ENCODE results near the gene SMOC2. TPM values are rescaled to one million over a fixed set of nuclear protein-coding genes. Genes with fewer than 3 reads are reported as not detected.

SMOC2 gene
- total and polyA plus RNA-seq, 2 donors = 5.4 to 6.5 TPM

DNA sequence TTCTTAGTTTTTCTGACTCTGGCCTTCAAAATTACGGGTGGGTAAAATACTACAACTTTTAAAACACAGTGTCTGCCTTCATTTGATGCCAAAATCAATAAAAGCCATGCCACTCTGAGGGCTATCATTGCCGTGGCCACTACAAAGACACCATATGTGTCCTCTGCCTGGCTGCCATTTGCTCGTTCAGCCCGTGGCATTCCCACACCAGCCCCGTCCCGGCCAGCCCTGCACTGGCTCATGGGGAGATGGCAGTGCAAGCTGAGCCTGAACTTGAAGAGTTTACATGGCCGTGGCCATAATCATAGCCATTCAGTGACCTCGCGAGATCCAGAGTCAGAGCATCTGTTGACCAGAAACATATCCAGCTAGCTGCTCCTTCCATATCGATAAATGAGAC is 79.2 kb downstream of the SMOC2 start:
- Histone ChIP-seq H3K36me3 (ENCODE audit: control insufficient read depth in 2 of 2, insufficient read depth in 2 of 2, low read length in 1 of 2) (no peaks in the 10 kb centered on the region), H3K27me3 (ENCODE audit: control insufficient read depth in 2 of 2, insufficient read depth in 1 of 2, low read length in 1 of 2) (peaks cover 0 to 2% of the 10 kb centered on the region in 2 donors), H3K4me1 (ENCODE audit: control insufficient read depth in 2 of 2, insufficient read depth in 2 of 2, low read length in 2 of 2) (no peaks in the 10 kb centered on the region), H3K27ac (ENCODE audit: low read depth in 1 of 2, low read length in 1 of 2) (no peak overlapping the region), H3K4me3 (ENCODE audit: low read length in 2 of 2) (no peak overlapping the region), H3K9me3 (ENCODE audit: control insufficient read depth in 2 of 2, insufficient read depth in 1 of 2, low read length in 1 of 2) (peaks cover 0 to 14% of the 10 kb centered on the region in 2 donors)
- 93% methylated on average over 10 of the region's 10 CpGs for WGBS
- no peak for DNase-seq (ENCODE audit: low read depth in 6 of 9, low spot score in 9 of 9)

DNA sequence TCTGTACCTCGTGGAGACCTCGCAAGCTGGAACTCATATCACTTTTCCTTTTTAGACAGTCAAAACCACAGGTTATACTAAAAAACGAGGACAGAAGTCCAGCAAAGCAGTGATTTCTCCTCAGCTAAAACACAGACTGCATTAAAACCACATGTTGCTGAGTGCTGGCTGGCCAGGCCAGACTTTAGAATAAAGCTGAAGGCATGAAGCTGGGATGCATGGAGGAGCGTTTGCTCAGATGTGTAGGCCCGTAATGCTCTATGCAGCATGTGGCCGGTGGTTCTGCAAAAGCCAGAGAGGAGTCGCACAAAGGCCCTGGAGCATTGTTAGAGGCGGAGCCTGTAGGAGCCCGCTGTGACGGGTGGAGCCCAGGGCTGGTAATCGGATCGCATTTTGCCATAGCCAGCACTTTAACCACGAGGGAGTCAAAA is 83.6 kb downstream of the SMOC2 start:
- 84% methylated on average over 13 of the region's 13 CpGs for WGBS
- H3K36me3 ChIP-seq (ENCODE audit: control insufficient read depth in 2 of 2, insufficient read depth in 2 of 2, low read length in 1 of 2) = no peaks in the 10 kb centered on the region
- peaks cover 0 to 3% of the 10 kb centered on the region in 2 donors for H3K9me3 ChIP-seq (ENCODE audit: control insufficient read depth in 2 of 2, insufficient read depth in 1 of 2, low read length in 1 of 2)
- H3K4me1 ChIP-seq (ENCODE audit: control insufficient read depth in 2 of 2, insufficient read depth in 2 of 2, low read length in 2 of 2) = no peaks in the 10 kb centered on the region
- no peaks in the 10 kb centered on the region for H3K27me3 ChIP-seq (ENCODE audit: control insufficient read depth in 2 of 2, insufficient read depth in 1 of 2, low read length in 1 of 2)
- DNase-seq (ENCODE audit: low read depth in 6 of 9, low spot score in 9 of 9) = no peak
- no peak overlapping the region for H3K4me3 ChIP-seq (ENCODE audit: low read length in 2 of 2)
- no peak overlapping the region for H3K27ac ChIP-seq (ENCODE audit: low read depth in 1 of 2, low read length in 1 of 2)

DNA sequence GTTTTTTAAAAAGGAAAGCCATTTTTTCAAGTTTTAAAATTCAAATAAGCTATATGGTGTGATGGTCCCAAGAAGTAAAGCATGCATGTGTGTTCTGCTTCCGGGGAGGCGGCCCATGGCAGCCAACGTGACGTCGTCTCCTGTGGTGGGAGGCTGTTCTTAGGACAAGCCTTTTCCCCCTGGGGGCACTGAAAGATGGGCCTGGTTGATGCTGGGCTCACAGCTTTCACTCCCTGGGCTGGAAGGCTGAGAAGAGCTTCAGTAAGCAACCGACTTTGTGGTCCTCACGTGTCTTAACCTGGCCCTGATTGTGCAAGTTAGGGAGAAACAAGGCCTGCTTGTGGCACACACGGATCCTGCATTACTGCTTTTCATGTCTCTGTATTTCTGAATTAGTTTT is 84.1 kb downstream of the SMOC2 start:
- no peak overlapping the region for H3K4me3 ChIP-seq (ENCODE audit: low read length in 2 of 2)

DNA sequence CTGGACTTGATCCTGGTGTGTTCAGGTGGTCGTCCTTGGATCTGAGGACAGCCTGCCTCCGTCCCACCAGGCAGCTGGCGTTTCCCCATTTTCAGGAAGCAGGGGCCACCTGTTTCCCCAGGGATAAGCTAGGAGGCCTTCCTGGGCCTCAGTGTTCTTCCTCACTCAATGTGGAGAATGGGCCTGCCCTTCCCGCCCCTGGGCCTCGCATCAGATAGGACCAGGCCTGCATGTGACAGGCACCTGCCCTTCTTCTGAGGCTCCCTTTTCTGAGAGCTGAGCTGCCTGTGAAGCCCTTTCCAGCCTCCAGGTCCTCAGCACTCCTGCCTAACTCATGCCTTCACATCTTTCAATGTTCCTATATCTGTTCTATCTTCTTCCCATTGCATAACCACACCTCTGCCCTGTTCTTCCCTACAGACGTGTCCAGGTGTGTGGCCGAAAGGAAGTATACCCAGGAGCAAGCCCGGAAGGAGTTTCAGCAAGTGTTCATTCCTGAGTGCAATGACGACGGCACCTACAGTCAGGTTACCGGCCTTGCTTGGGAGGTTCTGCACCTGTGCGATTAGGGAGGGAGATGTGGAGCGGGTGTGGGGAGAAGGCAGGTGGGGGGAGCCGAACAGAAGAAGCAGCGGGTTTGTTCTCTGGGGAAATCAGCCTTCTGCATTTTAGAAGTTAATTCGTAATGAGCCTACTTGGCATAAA is 85.1 kb downstream of the SMOC2 start:
- no peaks in the 10 kb centered on the region for H3K27me3 ChIP-seq (ENCODE audit: control insufficient read depth in 2 of 2, insufficient read depth in 1 of 2, low read length in 1 of 2)
- H3K4me1 ChIP-seq (ENCODE audit: control insufficient read depth in 2 of 2, insufficient read depth in 2 of 2, low read length in 2 of 2) = no peaks in the 10 kb centered on the region
- H3K27ac ChIP-seq (ENCODE audit: low read depth in 1 of 2, low read length in 1 of 2) = no peak overlapping the region
- H3K9me3 ChIP-seq (ENCODE audit: control insufficient read depth in 2 of 2, insufficient read depth in 1 of 2, low read length in 1 of 2) = peaks cover 0 to 3% of the 10 kb centered on the region in 2 donors
- 89% methylated on average over 16 of the region's 16 CpGs for WGBS
- no peak overlapping the region for H3K4me3 ChIP-seq (ENCODE audit: low read length in 2 of 2)
- no peaks in the 10 kb centered on the region for H3K36me3 ChIP-seq (ENCODE audit: control insufficient read depth in 2 of 2, insufficient read depth in 2 of 2, low read length in 1 of 2)
- DNase-seq (ENCODE audit: low read depth in 6 of 9, low spot score in 9 of 9) = no peak

More for the DNA sequence above, 84.1 kb downstream of the SMOC2 start:
- H3K27me3 ChIP-seq (ENCODE audit: control insufficient read depth in 2 of 2, insufficient read depth in 1 of 2, low read length in 1 of 2) = no peaks in the 10 kb centered on the region
- H3K9me3 ChIP-seq (ENCODE audit: control insufficient read depth in 2 of 2, insufficient read depth in 1 of 2, low read length in 1 of 2) = peaks cover 0 to 3% of the 10 kb centered on the region in 2 donors
- no peak overlapping the region for H3K27ac ChIP-seq (ENCODE audit: low read depth in 1 of 2, low read length in 1 of 2)
- no peaks in the 10 kb centered on the region for H3K4me1 ChIP-seq (ENCODE audit: control insufficient read depth in 2 of 2, insufficient read depth in 2 of 2, low read length in 2 of 2)
- no peak for DNase-seq (ENCODE audit: low read depth in 6 of 9, low spot score in 9 of 9)
- H3K36me3 ChIP-seq (ENCODE audit: control insufficient read depth in 2 of 2, insufficient read depth in 2 of 2, low read length in 1 of 2) = no peaks in the 10 kb centered on the region
- WGBS = 96% methylated on average over 8 of the region's 8 CpGs

DNA sequence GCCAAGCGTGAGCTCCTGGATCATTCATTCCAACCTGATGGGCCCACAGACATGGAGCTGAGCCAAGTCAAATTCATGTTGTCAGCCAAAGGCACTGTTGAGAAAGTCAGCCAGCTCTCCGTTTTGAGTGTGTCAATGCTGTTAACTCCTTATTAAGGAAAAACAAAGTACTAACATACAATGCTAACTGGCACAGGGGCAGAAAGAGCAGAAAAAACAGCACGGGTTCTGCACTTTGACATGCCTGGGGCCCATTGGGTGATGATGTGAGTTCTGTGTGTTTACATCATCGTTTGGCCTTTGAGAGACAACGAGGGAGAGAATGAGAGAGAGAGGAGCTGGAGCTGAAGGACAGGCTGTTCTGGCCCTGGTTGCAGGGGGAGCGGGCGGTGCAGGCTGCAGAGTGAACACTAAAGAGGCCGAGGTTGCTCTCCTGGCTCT is 85.9 kb downstream of the SMOC2 start:
- no peak for DNase-seq (ENCODE audit: low read depth in 6 of 9, low spot score in 9 of 9)
- WGBS = 92% methylated on average over 8 of the region's 8 CpGs
- Histone ChIP-seq H3K27me3 (ENCODE audit: control insufficient read depth in 2 of 2, insufficient read depth in 1 of 2, low read length in 1 of 2) (no peaks in the 10 kb centered on the region), H3K4me1 (ENCODE audit: control insufficient read depth in 2 of 2, insufficient read depth in 2 of 2, low read length in 2 of 2) (no peaks in the 10 kb centered on the region), H3K9me3 (ENCODE audit: control insufficient read depth in 2 of 2, insufficient read depth in 1 of 2, low read length in 1 of 2) (peaks cover 0 to 3% of the 10 kb centered on the region in 2 donors), H3K4me3 (ENCODE audit: low read length in 2 of 2) (no peak overlapping the region), H3K36me3 (ENCODE audit: control insufficient read depth in 2 of 2, insufficient read depth in 2 of 2, low read length in 1 of 2) (no peaks in the 10 kb centered on the region), H3K27ac (ENCODE audit: low read depth in 1 of 2, low read length in 1 of 2) (no peak overlapping the region)

DNA sequence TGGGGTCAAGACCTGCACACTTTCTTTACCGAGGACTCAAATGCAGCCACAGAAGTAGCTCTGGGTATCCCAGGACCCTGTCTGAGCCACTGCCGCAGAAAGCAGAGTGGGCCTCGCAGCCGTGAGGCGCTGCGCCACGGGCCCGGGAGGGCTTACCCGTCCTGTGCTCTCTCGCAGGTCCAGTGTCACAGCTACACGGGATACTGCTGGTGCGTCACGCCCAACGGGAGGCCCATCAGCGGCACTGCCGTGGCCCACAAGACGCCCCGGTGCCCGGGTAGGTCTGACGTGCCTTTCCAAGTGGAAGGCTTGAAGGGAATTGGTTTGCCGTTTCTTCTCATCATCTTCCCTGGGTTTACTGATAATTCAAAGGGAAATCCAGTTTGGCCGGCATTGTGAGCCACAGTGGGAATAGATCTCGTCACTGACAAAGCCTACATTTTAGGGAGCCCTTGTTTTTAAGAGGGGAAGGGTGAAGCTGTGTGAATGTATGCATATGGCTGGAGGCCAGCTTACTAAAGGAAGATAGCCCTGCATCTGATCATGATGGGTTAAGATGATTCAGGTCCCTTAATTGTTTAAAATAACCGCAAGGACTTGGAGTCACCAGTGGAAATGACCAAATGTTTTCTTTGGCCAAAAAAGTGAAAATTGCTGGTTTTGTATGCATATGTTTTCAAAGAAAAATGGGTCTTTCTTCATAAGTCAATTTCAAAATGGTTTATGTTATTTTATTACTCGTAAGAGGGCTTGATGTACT is 86.6 kb downstream of the SMOC2 start:
- WGBS = 97% methylated on average over 25 of the region's 25 CpGs

DNA sequence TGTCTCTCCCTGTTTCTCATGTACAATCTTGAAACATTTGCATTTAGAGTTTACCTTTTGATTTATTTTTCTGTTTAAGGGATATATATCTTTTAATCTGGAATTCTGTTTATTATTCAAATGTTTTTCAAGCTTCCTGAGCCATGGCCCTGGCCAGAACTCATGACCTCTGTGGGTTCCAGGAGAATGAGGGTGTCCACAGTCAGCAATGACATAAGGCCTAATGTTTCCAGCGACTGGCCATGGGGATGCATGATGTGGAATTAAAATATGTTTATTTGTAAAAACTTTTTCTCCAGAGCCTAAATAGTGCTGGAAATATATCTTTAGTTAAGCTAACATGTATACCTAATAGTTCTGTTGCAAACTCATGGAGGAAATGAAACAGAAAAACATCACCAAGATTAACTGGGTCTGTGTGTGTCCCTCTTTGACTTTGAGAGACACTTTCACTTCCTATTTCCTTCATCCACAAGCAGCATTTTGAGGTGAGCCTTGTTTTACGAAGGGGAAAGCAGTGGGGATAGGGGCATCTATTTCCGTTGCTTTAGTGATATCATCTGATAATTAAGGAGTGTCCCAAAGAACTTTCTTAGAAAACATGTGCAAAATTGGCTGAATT is 87.6 kb downstream of the SMOC2 start:
- Histone ChIP-seq H3K4me3 (ENCODE audit: low read length in 2 of 2) (no peak overlapping the region), H3K27ac (ENCODE audit: low read depth in 1 of 2, low read length in 1 of 2) (no peak overlapping the region), H3K36me3 (ENCODE audit: control insufficient read depth in 2 of 2, insufficient read depth in 2 of 2, low read length in 1 of 2) (no peaks in the 10 kb centered on the region), H3K4me1 (ENCODE audit: control insufficient read depth in 2 of 2, insufficient read depth in 2 of 2, low read length in 2 of 2) (no peaks in the 10 kb centered on the region), H3K27me3 (ENCODE audit: control insufficient read depth in 2 of 2, insufficient read depth in 1 of 2, low read length in 1 of 2) (no peaks in the 10 kb centered on the region), H3K9me3 (ENCODE audit: control insufficient read depth in 2 of 2, insufficient read depth in 1 of 2, low read length in 1 of 2) (peaks cover 0 to 3% of the 10 kb centered on the region in 2 donors)
- WGBS = 89% methylated on average over 3 of the region's 3 CpGs
- DNase-seq (ENCODE audit: low read depth in 6 of 9, low spot score in 9 of 9) = no peak

More for the DNA sequence above, 86.6 kb downstream of the SMOC2 start:
- Histone ChIP-seq H3K27ac (ENCODE audit: low read depth in 1 of 2, low read length in 1 of 2) (no peak overlapping the region), H3K27me3 (ENCODE audit: control insufficient read depth in 2 of 2, insufficient read depth in 1 of 2, low read length in 1 of 2) (no peaks in the 10 kb centered on the region), H3K9me3 (ENCODE audit: control insufficient read depth in 2 of 2, insufficient read depth in 1 of 2, low read length in 1 of 2) (peaks cover 0 to 3% of the 10 kb centered on the region in 2 donors), H3K36me3 (ENCODE audit: control insufficient read depth in 2 of 2, insufficient read depth in 2 of 2, low read length in 1 of 2) (no peaks in the 10 kb centered on the region), H3K4me1 (ENCODE audit: control insufficient read depth in 2 of 2, insufficient read depth in 2 of 2, low read length in 2 of 2) (no peaks in the 10 kb centered on the region), H3K4me3 (ENCODE audit: low read length in 2 of 2) (no peak overlapping the region)
- no peak for DNase-seq (ENCODE audit: low read depth in 6 of 9, low spot score in 9 of 9)

DNA sequence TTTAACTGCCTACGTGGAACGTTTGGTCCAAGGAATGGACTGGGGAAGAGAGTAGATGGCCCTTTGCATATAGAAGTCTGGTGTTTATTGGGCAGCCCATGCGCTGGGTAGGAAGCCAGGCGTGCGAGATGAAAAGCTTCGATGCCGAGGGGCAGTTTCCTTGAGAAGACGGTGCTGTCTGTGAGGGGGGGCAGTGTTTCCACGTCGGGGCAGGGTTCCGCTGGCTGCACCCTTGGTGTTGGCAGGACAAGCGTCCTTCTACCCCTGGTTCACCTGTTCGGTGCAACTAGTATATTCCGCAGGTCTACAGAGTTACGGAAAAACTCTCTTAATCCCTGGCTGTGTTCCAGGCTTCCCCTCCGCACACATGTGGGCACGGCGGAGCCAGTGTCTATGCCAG is 88.2 kb downstream of the SMOC2 start:
- no peak for DNase-seq (ENCODE audit: low read depth in 6 of 9, low spot score in 9 of 9)
- Histone ChIP-seq H3K4me1 (ENCODE audit: control insufficient read depth in 2 of 2, insufficient read depth in 2 of 2, low read length in 2 of 2) (no peaks in the 10 kb centered on the region), H3K4me3 (ENCODE audit: low read length in 2 of 2) (no peak overlapping the region)

DNA sequence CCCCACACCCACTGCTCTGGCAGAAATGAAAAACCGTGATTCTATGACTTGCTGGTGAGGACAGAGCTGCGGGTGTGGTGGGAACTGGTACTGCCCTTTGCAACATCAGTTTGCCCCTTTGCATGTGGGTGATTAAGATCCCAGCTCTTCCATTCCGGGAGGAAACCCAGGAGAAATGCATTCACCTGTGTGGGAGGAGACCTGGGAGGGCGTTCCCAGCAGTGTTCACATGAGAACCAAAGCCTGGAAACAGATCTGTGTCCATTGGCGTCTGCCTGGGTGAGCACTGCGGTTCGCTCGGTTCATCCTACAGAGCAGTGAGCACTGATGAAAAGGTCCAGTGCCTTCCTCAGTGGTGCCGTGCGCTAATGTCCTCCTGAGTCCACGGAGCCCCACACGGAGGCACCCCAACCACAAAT is 89.7 kb downstream of the SMOC2 start:
- DNase-seq (ENCODE audit: low read depth in 6 of 9, low spot score in 9 of 9) = no peak
- H3K36me3 ChIP-seq (ENCODE audit: control insufficient read depth in 2 of 2, insufficient read depth in 2 of 2, low read length in 1 of 2) = no peaks in the 10 kb centered on the region
- no peaks in the 10 kb centered on the region for H3K27me3 ChIP-seq (ENCODE audit: control insufficient read depth in 2 of 2, insufficient read depth in 1 of 2, low read length in 1 of 2)
- H3K27ac ChIP-seq (ENCODE audit: low read depth in 1 of 2, low read length in 1 of 2) = no peak overlapping the region
- no peaks in the 10 kb centered on the region for H3K4me1 ChIP-seq (ENCODE audit: control insufficient read depth in 2 of 2, insufficient read depth in 2 of 2, low read length in 2 of 2)
- no peak overlapping the region for H3K4me3 ChIP-seq (ENCODE audit: low read length in 2 of 2)
- WGBS = 77% methylated on average over 12 of the region's 12 CpGs
- H3K9me3 ChIP-seq (ENCODE audit: control insufficient read depth in 2 of 2, insufficient read depth in 1 of 2, low read length in 1 of 2) = peaks cover 0 to 3% of the 10 kb centered on the region in 2 donors

More for the DNA sequence above, 88.2 kb downstream of the SMOC2 start:
- no peaks in the 10 kb centered on the region for H3K36me3 ChIP-seq (ENCODE audit: control insufficient read depth in 2 of 2, insufficient read depth in 2 of 2, low read length in 1 of 2)
- H3K9me3 ChIP-seq (ENCODE audit: control insufficient read depth in 2 of 2, insufficient read depth in 1 of 2, low read length in 1 of 2) = peaks cover 0 to 3% of the 10 kb centered on the region in 2 donors
- H3K27ac ChIP-seq (ENCODE audit: low read depth in 1 of 2, low read length in 1 of 2) = no peak overlapping the region
- 96% methylated on average over 18 of the region's 18 CpGs for WGBS
- H3K27me3 ChIP-seq (ENCODE audit: control insufficient read depth in 2 of 2, insufficient read depth in 1 of 2, low read length in 1 of 2) = no peaks in the 10 kb centered on the region

Measured in thymus (tissue), 11 donors.